ENCODE results near the gene PFDN1. TPM values are rescaled to one million over a fixed set of nuclear protein-coding genes. Genes with fewer than 3 reads are reported as not detected.

PFDN1 gene
- total and polyA plus RNA-seq, 2 experiments from 2014 or later = 84.1 to 98.0 TPM

- no peaks in the 10 kb centered on the region for H3K4me1 ChIP-seq (ENCODE audit: insufficient read depth)
- H2AFZ ChIP-seq = no peak overlapping the region
- WGBS (ENCODE audit: low lambda C conversion rate, missing lambda C conversion rate) = 64% methylated on average over 5 of the region's 5 CpGs
- TF ChIP-seq EZH2phosphoT487 (IDR thresholded peaks at IDR 0.05; ENCODE audit: low read depth, severe bottlenecking, unreplicated experiment) (no peak), EZH2 (IDR thresholded peaks at IDR 0.05; ENCODE audit: borderline replicate concordance) (no peak), CTCF (IDR thresholded peaks at IDR 0.05; ENCODE audit: poor library complexity) (no peak)
- H3K36me3 ChIP-seq (replicated peaks; ENCODE audit: insufficient read depth, low read depth) = no peaks in the 10 kb centered on the region
- no peaks in the 10 kb centered on the region for H3K9me3 ChIP-seq (ENCODE audit: low read depth)
- H3K27ac ChIP-seq = peak overlapping the region; percentile 20
- no peaks in the 10 kb centered on the region for H3K79me2 ChIP-seq
- DNase-seq (ENCODE audit: low spot score) = no peak
- no peak overlapping the region for H3K4me3 ChIP-seq
- no peaks in the 10 kb centered on the region for H3K9me2 ChIP-seq (replicated peaks; ENCODE audit: insufficient read depth)
- H3K27me3 ChIP-seq = no peaks in the 10 kb centered on the region
- no peak overlapping the region for H3K4me2 ChIP-seq
- H4K20me1 ChIP-seq (ENCODE audit: insufficient read depth, poor library complexity, severe bottlenecking) = no peaks in the 10 kb centered on the region
These were observed 33.5 kb upstream of the PFDN1 start for GRCh38 chr5:140336388-140336787.

GRCh38 chr5:140331638-140332037, 28.7 kb upstream of the PFDN1 start:
- Histone ChIP-seq H3K9me2 (replicated peaks; ENCODE audit: insufficient read depth) (no peaks in the 10 kb centered on the region), H3K27me3 (no peaks in the 10 kb centered on the region), H3K4me3 (no peak overlapping the region), H3K36me3 (replicated peaks; ENCODE audit: insufficient read depth, low read depth) (no peaks in the 10 kb centered on the region), H3K4me2 (no peak overlapping the region), H4K20me1 (ENCODE audit: insufficient read depth, poor library complexity, severe bottlenecking) (no peaks in the 10 kb centered on the region), H3K9me3 (ENCODE audit: low read depth) (no peaks in the 10 kb centered on the region), H3K79me2 (no peaks in the 10 kb centered on the region), H3K4me1 (ENCODE audit: insufficient read depth) (peaks cover 8% of the 10 kb centered on the region), H2AFZ (no peak overlapping the region), H3K27ac (no peak overlapping the region)
- TF ChIP-seq EZH2phosphoT487 (IDR thresholded peaks at IDR 0.05; ENCODE audit: low read depth, severe bottlenecking, unreplicated experiment) (no peak), CTCF (IDR thresholded peaks at IDR 0.05; ENCODE audit: poor library complexity) (no peak), EZH2 (IDR thresholded peaks at IDR 0.05; ENCODE audit: borderline replicate concordance) (no peak)
- no peak for DNase-seq (ENCODE audit: low spot score)
- WGBS (ENCODE audit: low lambda C conversion rate, missing lambda C conversion rate) = 83% methylated on average over 1 of the region's 1 CpG

GRCh38 chr5:140329739-140330481, 27.0 kb upstream of the PFDN1 start:
- Histone ChIP-seq H3K79me2 (no peaks in the 10 kb centered on the region), H3K4me2 (no peak overlapping the region), H3K9me3 (ENCODE audit: low read depth) (no peaks in the 10 kb centered on the region), H3K4me1 (ENCODE audit: insufficient read depth) (peaks cover 8% of the 10 kb centered on the region), H4K20me1 (ENCODE audit: insufficient read depth, poor library complexity, severe bottlenecking) (no peaks in the 10 kb centered on the region), H3K4me3 (no peak overlapping the region), H3K27me3 (no peaks in the 10 kb centered on the region), H2AFZ (no peak overlapping the region), H3K27ac (no peak overlapping the region), H3K36me3 (replicated peaks; ENCODE audit: insufficient read depth, low read depth) (no peaks in the 10 kb centered on the region), H3K9me2 (replicated peaks; ENCODE audit: insufficient read depth) (no peaks in the 10 kb centered on the region)
- 85% methylated on average over 5 of the region's 5 CpGs for WGBS (ENCODE audit: low lambda C conversion rate, missing lambda C conversion rate)
- TF ChIP-seq EZH2phosphoT487 (IDR thresholded peaks at IDR 0.05; ENCODE audit: low read depth, severe bottlenecking, unreplicated experiment) = no peak
- TF ChIP-seq CTCF (IDR thresholded peaks at IDR 0.05; ENCODE audit: poor library complexity) = no peak
- no peak for TF ChIP-seq EZH2 (IDR thresholded peaks at IDR 0.05; ENCODE audit: borderline replicate concordance)
- DNase-seq (ENCODE audit: low spot score) = no peak

Measured in hepatocyte (in vitro differentiated cells).